Adrenal gland (tissue), 5 donors: ENCODE data around the gene TNRC6B.

Source experiments
- CTCF ChIP-seq, 6 experiments: fragments of 450-650 bp in 4 of 6; fragments of 200-600 bp in 2 of 6; sonication (generic) in 1 of 6; IDR thresholded peaks; 1 replicate in 5 of 6; 2 replicates in 1 of 6; pipeline versions ENCODE4 v1.5.1 to v1.8.0; 2016 to 2021; ENCODE audit warnings: antibody characterized with exemption in 6 of 6, mild to moderate bottlenecking in 2 of 6, moderate library complexity in 1 of 6
- POLR2A ChIP-seq, 2 donors: fragments of 450-650 bp; IDR thresholded peaks; one replicate each; pipeline ENCODE4 v1.6.1; 2017; ENCODE audit warnings: antibody characterized with exemption in 2 of 2, mild to moderate bottlenecking in 2 of 2, moderate library complexity in 1 of 2
- donor health status: DM: no; HTN: no; CAD: no.

- TF ChIP-seq POLR2A (IDR thresholded peaks at IDR 0.05): no peak
- no peak for TF ChIP-seq CTCF (IDR thresholded peaks at IDR 0.05)
These were observed 48.9 kb downstream of the TNRC6B start for GRCh38 chr22:40226620-40227019.
